IMR-90 (cell line): Measurements from ENCODE around the gene EEIG2. TPM values are rescaled to one million over a fixed set of nuclear protein-coding genes. Genes with fewer than 3 reads are reported as not detected.

Source experiments
- ATAC-seq: fragments of 200-7000 bp; cut with Tn5 transposase; 2 replicates; pipeline ENCODE4 v1.9.1; 2020; ENCODE audit warnings: low read depth, mild to moderate bottlenecking, moderate library complexity
- BruUV-seq: library from RNA; stranded (reverse); fragments of 400-500 nt; replicated peaks from 2 replicates; lab custom pipeline; 2021; lab: Mats Ljungman, UMichigan
- CTCF ChIA-PET: fragments of 300-600 bp; formaldehyde crosslinking; extraction: SDS; loops from one replicate; lab custom pipeline; 2021; ENCODE audit warnings: antibody characterized with exemption; lab: Yijun Ruan, JAX
- POLR2A ChIA-PET: fragments of 300-600 bp; sonication (Branson Sonifier 250); formaldehyde crosslinking; loops from one replicate; lab custom pipeline; 2022; ENCODE audit warnings: antibody characterized with exemption; ENCODE audit not compliant: unreplicated experiment; lab: Charles Lee
- DNase-seq: peaks from one replicate; pipeline ENCODE4 v3.0.0; 2013
- H2AFZ ChIP-seq: replicated peaks from 2 replicates; pipeline ENCODE3; 2013; ENCODE audit warnings: low read length, mild to moderate bottlenecking; ENCODE audit not compliant: poor library complexity
- H2AK5ac ChIP-seq: 2 replicates; pipeline ENCODE4 v1.6.1; 2013; ENCODE audit warnings: low read depth, low read length, inconsistent platforms
- H2AK9ac ChIP-seq: replicated peaks from 2 replicates; pipeline ENCODE3; 2013; ENCODE audit warnings: mild to moderate bottlenecking, low read depth, low read length, moderate library complexity; ENCODE audit not compliant: poor library complexity
- H2BK120ac ChIP-seq: 2 replicates; pipeline ENCODE4 v1.6.1; 2013; ENCODE audit warnings: low read depth, low read length, inconsistent platforms
- H2BK15ac ChIP-seq: 3 replicates; pipeline ENCODE4 v1.6.1; 2013; ENCODE audit warnings: low read depth, low read length, inconsistent platforms
- H2BK20ac ChIP-seq: 2 replicates; pipeline ENCODE4 v1.6.1; 2013; ENCODE audit warnings: low read depth, mild to moderate bottlenecking, inconsistent platforms, low read length, moderate library complexity
- H2BK5ac ChIP-seq: 2 replicates; pipeline ENCODE4 v1.6.1; 2013; ENCODE audit warnings: mild to moderate bottlenecking, low read depth, low read length, inconsistent platforms; ENCODE audit not compliant: poor library complexity, severe bottlenecking
- H3K14ac ChIP-seq: replicated peaks from 2 replicates; pipeline ENCODE4 v1.6.1; 2013; ENCODE audit warnings: low read depth, low read length, inconsistent platforms
- H3K18ac ChIP-seq: 2 replicates; pipeline ENCODE4 v1.6.1; 2013; ENCODE audit warnings: low read depth, low read length, control low read depth
- H3K23ac ChIP-seq: 2 replicates; pipeline ENCODE4 v1.6.1; 2013; ENCODE audit warnings: low read depth, low read length, inconsistent platforms
- H3K27ac ChIP-seq: 2 replicates; pipeline ENCODE4 v1.5.1; 2013; ENCODE audit warnings: mild to moderate bottlenecking, control low read depth, low read length; ENCODE audit not compliant: insufficient read depth
- H3K27me3 ChIP-seq: 2 replicates; pipeline ENCODE4 v1.6.1; 2013; ENCODE audit warnings: low read length; ENCODE audit not compliant: control insufficient read depth, insufficient read depth
- H3K36me3 ChIP-seq: 2 replicates; pipeline ENCODE4 v1.6.1; 2013; ENCODE audit warnings: low read length, mixed read lengths; ENCODE audit not compliant: control insufficient read depth, insufficient read depth
- H3K4ac ChIP-seq: 2 replicates; pipeline ENCODE4 v1.6.1; 2013; ENCODE audit warnings: low read depth, low read length, inconsistent platforms
- H3K4me1 ChIP-seq: 2 replicates; pipeline ENCODE4 v1.6.1; 2013; ENCODE audit warnings: low read length, mixed read lengths; ENCODE audit not compliant: control insufficient read depth, insufficient read depth
- H3K4me2 ChIP-seq: 2 replicates; pipeline ENCODE4 v1.6.1; 2013; ENCODE audit warnings: low read depth, mild to moderate bottlenecking, control low read depth, low read length, moderate library complexity
- H3K4me3 ChIP-seq: 2 replicates; pipeline ENCODE4 v1.5.1; 2013; ENCODE audit warnings: low read depth, mild to moderate bottlenecking, control low read depth, low read length, moderate library complexity; ENCODE audit not compliant: insufficient read depth
- H3K56ac ChIP-seq: 2 replicates; pipeline ENCODE4 v1.6.1; 2013; ENCODE audit warnings: low read length, inconsistent platforms; ENCODE audit not compliant: insufficient read depth; ENCODE audit errors: extremely low read depth
- H3K79me1 ChIP-seq, 2 experiments: 2 replicates each; pipeline ENCODE4 v1.6.1; 2013; ENCODE audit warnings: low read length in 2 of 2, inconsistent platforms in 1 of 2, low read depth in 1 of 2
- H3K9ac ChIP-seq: 2 replicates; pipeline ENCODE4 v1.6.1; 2013; ENCODE audit warnings: low read depth, low read length, control low read depth
- H3K9me1 ChIP-seq: 2 replicates; pipeline ENCODE4 v1.6.1; 2013; ENCODE audit warnings: low read length, inconsistent platforms; ENCODE audit not compliant: insufficient read depth
- H3K9me3 ChIP-seq: 2 replicates; pipeline ENCODE4 v1.6.1; 2013; ENCODE audit warnings: low read length; ENCODE audit not compliant: control insufficient read depth, insufficient read depth
- H4K20me1 ChIP-seq: 2 replicates; pipeline ENCODE4 v1.6.1; 2013; ENCODE audit warnings: low read length, inconsistent platforms; ENCODE audit not compliant: insufficient read depth
- H4K5ac ChIP-seq: 2 replicates; pipeline ENCODE4 v1.6.1; 2013; ENCODE audit warnings: mild to moderate bottlenecking, low read depth, low read length, control low read depth
- H4K8ac ChIP-seq, 2 experiments: 2 replicates each; pipeline ENCODE4 v1.6.1; 2013; ENCODE audit warnings: low read depth in 2 of 2, low read length in 2 of 2, control low read depth in 1 of 2, inconsistent platforms in 1 of 2
- H4K91ac ChIP-seq: 2 replicates; pipeline ENCODE4 v1.6.1; 2013; ENCODE audit warnings: low read depth, low read length, inconsistent platforms; ENCODE audit not compliant: insufficient read depth
- BHLHE40 ChIP-seq: fragments of 150-350 bp; IDR thresholded peaks from 2 replicates; pipeline ENCODE4 v1.6.1; 2016; ENCODE audit warnings: mild to moderate bottlenecking, low read depth, low read length
- CEBPB ChIP-seq: IDR thresholded peaks from 2 replicates; pipeline ENCODE4 v1.6.1; 2012; ENCODE audit warnings: low read depth, low read length, improper control_type of control experiment
- CHD1 ChIP-seq: IDR thresholded peaks from 2 replicates; pipeline ENCODE4 v1.6.1; 2012; ENCODE audit warnings: low read depth, low read length, improper control_type of control experiment
- MAFK ChIP-seq: IDR thresholded peaks from 2 replicates; pipeline ENCODE4 v1.6.1; 2012; ENCODE audit warnings: low read depth, low read length, improper control_type of control experiment
- MAZ ChIP-seq: IDR thresholded peaks from 2 replicates; pipeline ENCODE4 v1.6.1; 2012; ENCODE audit warnings: low read depth, mild to moderate bottlenecking, low read length, improper control_type of control experiment, moderate library complexity, borderline replicate concordance
- MXI1 ChIP-seq: IDR thresholded peaks from 2 replicates; pipeline ENCODE4 v1.6.1; 2012; ENCODE audit warnings: low read depth, mild to moderate bottlenecking, low read length, moderate library complexity, borderline replicate concordance
- POLR2A ChIP-seq: IDR thresholded peaks from 2 replicates; pipeline ENCODE4 v1.6.1; 2012; ENCODE audit warnings: mild to moderate bottlenecking, low read depth, low read length
- SMC3 ChIP-seq: fragments of 150-350 bp; IDR thresholded peaks from 2 replicates; pipeline ENCODE4 v1.6.1; 2016; ENCODE audit warnings: low read depth, mild to moderate bottlenecking, antibody characterized with exemption, low read length, moderate library complexity
- WGBS, 2 experiments: methylation state at CpG; one replicate each; pipeline versions ENCODE4 v1.1.5 to v1.1.7; 2013; ENCODE audit warnings: missing lambda C conversion rate in 2 of 2; ENCODE audit not compliant: insufficient read length in 1 of 2; ENCODE audit errors: extremely low coverage in 2 of 2; 5-methylcytosine and 5-hydroxymethylcytosine counted together
- dilution Hi-C: fragments of 300-500 bp; cut with HindIII; formaldehyde crosslinking; loops from one replicate; pipeline ENCODE4 v1.14.3; 2018; ENCODE audit warnings: low sequenced_read_pairs; ENCODE audit not compliant: unreplicated experiment
- in situ Hi-C: fragments of 300-500 bp; cut with MboI; formaldehyde crosslinking; loops from 3 replicates; pipeline ENCODE4 v1.14.3; 2019; ENCODE audit warnings: low sequenced_read_pairs, inconsistent platforms, mixed read lengths
- intact Hi-C: fragments of 100-400 bp; cut with micrococcal nuclease; formaldehyde crosslinking; loops from 2 replicates; pipeline ENCODE4 v1.10.0; 2022
- polyA plus RNA-seq, 3 experiments: library from polyadenylated mRNA; depleted of rRNA; stranded (reverse); fragments of >200 nt; gene quantifications; 2 replicates each; pipeline ENCODE4 v1.2.3, GENCODE V29; 2012; ENCODE audit warnings: low replicate concordance in 1 of 3
- total RNA-seq: library from RNA; depleted of rRNA; stranded (reverse); fragments of >200 nt; gene quantifications from 2 replicates; pipeline ENCODE4 v1.2.3, GENCODE V29; 2012
- TF ChIP-seq, protein P1 (sequence below): fragments of 150-350 bp; IDR thresholded peaks from 2 replicates; pipeline ENCODE4 v1.6.1; 2016; ENCODE audit warnings: low read depth, mild to moderate bottlenecking, low read length, moderate library complexity, borderline replicate concordance

EEIG2 gene
- total and polyA plus RNA-seq, 2 of the 4 experiments (the other 2 are of a cell fraction): 1.7 to 4.8 TPM

DNA sequence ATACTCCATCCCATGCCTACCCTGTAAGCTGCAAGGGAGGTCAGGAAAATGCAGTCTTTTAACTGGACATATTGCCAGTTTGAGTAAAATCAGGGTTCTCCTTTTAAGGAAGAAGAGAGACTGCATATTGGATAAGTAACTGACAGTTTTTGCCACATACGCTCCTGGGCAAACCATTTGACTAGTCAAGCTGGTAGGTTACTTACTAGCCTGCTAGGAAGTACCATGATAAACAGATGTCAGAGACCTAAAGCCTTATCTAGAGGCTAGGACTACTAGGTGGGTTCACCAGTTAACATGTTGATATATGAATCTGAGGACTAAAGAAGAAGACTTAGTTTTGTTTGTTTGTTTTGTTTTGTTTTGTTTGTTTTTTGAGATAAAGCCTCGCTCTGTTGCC lies 33.5 kb downstream of the EEIG2 start:
- no peak overlapping the region for H3K23ac ChIP-seq
- H2BK5ac ChIP-seq: no peak overlapping the region
- H4K91ac ChIP-seq: no peak overlapping the region
- no peak overlapping the region for H3K56ac ChIP-seq
- no TSS peak for BruUV-seq
- H2AFZ ChIP-seq: no peak overlapping the region
- H3K4ac ChIP-seq: no peak overlapping the region
- H4K20me1 ChIP-seq: no peaks in the 10 kb centered on the region
- H2BK15ac ChIP-seq: no peak overlapping the region
- H3K36me3 ChIP-seq: no peaks in the 10 kb centered on the region
- no peak overlapping the region for H2BK120ac ChIP-seq
- H3K14ac ChIP-seq: no peak overlapping the region
- dilution Hi-C loops (no loop called here), in situ Hi-C loops (no loop called here), intact Hi-C loops (no loop called here)
- peaks cover 6% of the 10 kb centered on the region for H3K4me1 ChIP-seq
- H3K27me3 ChIP-seq: no peaks in the 10 kb centered on the region
- no peak overlapping the region for H2AK5ac ChIP-seq
- peaks cover 10 to 33% of the 10 kb centered on the region in 2 experiments; a peak in 3 of 4 replicates for H3K79me1 ChIP-seq
- H4K8ac ChIP-seq: no peak overlapping the region
- no peak overlapping the region for H2BK20ac ChIP-seq
- ATAC-seq (no peak), DNase-seq (no peak)
- H3K27ac ChIP-seq: no peak overlapping the region
- no peak overlapping the region for H3K4me2 ChIP-seq
- peaks cover 10% of the 10 kb centered on the region for H3K9me1 ChIP-seq
- no peak overlapping the region for H3K9ac ChIP-seq
- no peak overlapping the region for H4K5ac ChIP-seq
- TF ChIP-seq, protein P1, sequence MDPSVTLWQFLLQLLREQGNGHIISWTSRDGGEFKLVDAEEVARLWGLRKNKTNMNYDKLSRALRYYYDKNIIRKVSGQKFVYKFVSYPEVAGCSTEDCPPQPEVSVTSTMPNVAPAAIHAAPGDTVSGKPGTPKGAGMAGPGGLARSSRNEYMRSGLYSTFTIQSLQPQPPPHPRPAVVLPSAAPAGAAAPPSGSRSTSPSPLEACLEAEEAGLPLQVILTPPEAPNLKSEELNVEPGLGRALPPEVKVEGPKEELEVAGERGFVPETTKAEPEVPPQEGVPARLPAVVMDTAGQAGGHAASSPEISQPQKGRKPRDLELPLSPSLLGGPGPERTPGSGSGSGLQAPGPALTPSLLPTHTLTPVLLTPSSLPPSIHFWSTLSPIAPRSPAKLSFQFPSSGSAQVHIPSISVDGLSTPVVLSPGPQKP: no peak
- TF ChIP-seq MXI1 (no peak), CHD1 (no peak), MAZ (no peak), CEBPB (no peak), BHLHE40 (no peak), POLR2A (no peak), MAFK (no peak), SMC3 (no peak)
- WGBS, 2 experiments: 100% methylated on average over 1 of the region's 2 CpGs; no CpG with 5 or more reads in 1 of the 2 experiments
- no peaks in the 10 kb centered on the region for H3K9me3 ChIP-seq
- ChIA-PET CTCF (no interaction called here), POLR2A (no interaction called here)
- H2AK9ac ChIP-seq: no peak overlapping the region
- H3K4me3 ChIP-seq: no peak overlapping the region
- no peak overlapping the region for H3K18ac ChIP-seq
